GM12892 (cell line): ENCODE results near the gene KLHL28.

ENCODE experiments used
- DNase-seq: peaks from one replicate; pipeline ENCODE4 v3.0.0; 2011; ENCODE audit not compliant: insufficient read length
- FAIRE-seq: peaks from 2 replicates; lab custom pipeline; 2011; peaks lifted over from hg19 to GRCh38; lab: Jason Lieb, UNC
- POLR2A ChIP-seq: IDR thresholded peaks from 2 replicates; pipeline ENCODE4 v1.6.1; 2011; ENCODE audit warnings: low read depth, low read length, control low read depth
- POLR2AphosphoS5 ChIP-seq: IDR thresholded peaks from 2 replicates; pipeline ENCODE4 v1.6.1; 2011; ENCODE audit warnings: low read depth, low read length, control low read depth
- TAF1 ChIP-seq: IDR thresholded peaks from 2 replicates; pipeline ENCODE4 v1.6.1; 2011; ENCODE audit warnings: low read depth, mild to moderate bottlenecking, control low read depth, low read length, borderline replicate concordance

The KLHL28 gene

DNA sequence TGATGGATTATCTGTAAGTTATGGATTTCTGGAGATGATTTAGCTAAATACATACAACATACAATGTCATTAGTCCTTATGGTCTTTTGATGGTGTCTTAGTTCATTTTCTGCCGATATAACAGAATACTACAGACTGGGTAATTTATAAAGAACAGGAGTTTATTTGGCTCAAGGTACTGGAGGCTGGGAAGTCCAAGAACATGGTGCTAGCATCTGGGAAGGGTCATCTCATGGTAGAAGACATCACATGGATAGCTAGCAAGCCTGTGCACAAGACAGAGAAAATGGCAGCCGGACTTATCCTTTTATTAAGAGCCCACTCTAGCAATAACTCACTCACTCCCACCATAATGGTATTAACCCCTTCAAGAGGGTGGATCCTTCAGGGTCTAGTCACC, 24.2 kb downstream of the KLHL28 start:
- TF ChIP-seq POLR2AphosphoS5 (no peak), TAF1 (no peak), POLR2A (no peak)
- no peak for FAIRE-seq
- no peak for DNase-seq

DNA sequence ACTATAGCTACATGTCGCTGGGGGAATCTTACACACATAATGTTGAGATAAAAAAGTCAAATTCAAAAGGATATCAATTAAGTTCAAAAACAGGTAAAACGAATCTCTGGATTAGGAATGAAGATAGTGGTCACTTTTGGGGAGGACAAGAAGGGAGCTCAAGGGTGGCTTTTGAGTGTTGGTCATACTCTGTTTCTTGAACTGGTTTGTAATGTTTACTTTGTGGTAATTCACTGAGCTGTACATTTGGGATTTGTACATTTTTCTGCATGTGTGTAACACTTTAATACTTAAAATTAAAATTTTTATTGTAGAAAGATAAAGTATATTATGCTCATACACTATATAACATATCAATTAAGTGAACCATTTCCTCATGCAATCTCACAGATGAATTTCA, 26.6 kb downstream of the KLHL28 start:
- TF ChIP-seq POLR2A, result no peak
- TF ChIP-seq POLR2AphosphoS5, result no peak
- no peak for TF ChIP-seq TAF1
- no peak for DNase-seq
- FAIRE-seq, result no peak

DNA sequence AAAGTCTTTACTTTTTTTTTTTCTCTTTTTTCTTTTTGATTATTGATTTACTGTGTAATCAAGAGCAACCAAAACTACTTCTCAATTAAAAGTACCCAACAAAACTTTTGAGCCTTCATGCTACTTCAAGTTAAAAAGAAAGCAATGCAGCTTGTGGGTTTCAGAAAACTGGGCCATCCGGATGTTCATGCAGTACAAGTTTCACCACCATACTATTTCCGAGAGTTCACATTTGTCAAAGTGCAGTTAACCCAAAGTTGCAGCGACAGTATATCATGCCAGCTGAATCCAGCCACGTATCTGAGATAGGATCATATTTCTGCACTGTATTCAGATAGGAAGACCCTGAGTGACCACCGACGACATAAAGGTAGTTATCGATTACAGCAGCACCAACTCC, 33.0 kb downstream of the KLHL28 start:
- TF ChIP-seq POLR2AphosphoS5 (no peak), TAF1 (no peak), POLR2A (no peak)
- DNase-seq (no peak), FAIRE-seq (no peak)

DNA sequence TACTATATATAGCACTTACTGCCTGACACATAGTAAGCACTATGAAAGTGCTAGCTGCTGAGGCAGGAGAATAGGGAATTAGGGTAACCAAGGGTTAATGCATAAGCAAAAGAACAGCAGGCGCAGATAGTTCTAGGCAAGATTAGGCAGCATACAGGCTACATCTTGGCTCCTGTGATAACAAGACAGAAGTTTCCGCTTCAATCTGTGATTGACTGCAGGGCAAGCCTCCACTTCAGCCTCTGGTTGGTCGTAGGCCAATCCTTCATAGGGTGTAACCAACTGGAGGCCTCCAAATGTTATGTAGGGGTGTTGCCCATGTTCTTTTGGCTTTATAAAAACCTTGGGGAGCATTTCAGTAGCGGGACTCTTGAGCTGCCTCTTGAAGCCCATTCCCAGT, 46.9 kb downstream of the KLHL28 start:
- DNase-seq (no peak), FAIRE-seq (no peak)
- no peak for TF ChIP-seq POLR2A
- TF ChIP-seq POLR2AphosphoS5, result no peak
- no peak for TF ChIP-seq TAF1

DNA sequence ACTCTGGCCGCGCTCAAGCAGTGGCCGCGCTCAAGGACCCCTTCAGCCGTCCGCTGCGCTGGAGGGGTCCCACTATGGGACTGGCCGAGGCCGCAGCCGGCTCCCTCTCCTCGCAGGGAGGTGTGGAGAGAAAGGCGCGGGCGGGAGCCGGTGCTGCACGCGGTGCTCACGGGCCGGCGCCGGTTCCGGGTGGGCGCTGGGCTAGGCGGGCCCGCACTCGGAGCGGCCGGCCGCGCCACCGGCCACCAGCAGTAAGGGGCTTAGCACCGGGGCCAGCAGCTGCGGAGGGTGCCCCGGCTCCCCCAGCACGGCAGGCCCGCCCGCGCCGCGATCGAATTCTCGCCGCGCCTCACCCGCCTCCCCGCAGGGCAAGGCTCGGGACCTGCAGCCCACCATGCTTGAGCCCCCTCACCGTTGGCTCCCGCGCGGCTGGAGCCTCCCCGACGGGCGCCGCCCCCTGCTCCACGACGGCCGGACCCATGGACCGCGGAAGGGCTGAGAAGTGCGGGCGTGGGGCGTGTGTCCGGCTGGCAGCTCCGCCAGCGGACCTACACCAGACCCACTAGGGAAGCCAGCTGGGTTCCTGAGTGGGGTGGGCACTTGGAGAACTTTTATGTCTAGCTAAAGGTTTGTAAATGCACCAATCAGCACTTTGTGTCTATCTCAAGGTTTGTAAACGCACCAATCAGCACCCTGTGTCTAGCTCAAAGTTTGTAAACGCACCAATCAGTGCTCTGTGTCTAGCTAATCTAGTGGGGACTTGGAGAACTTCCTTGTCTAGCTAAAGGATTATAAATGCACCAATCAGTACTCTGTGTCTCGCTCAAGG, 49.5 kb downstream of the KLHL28 start:
- DNase-seq, result no peak

DNA sequence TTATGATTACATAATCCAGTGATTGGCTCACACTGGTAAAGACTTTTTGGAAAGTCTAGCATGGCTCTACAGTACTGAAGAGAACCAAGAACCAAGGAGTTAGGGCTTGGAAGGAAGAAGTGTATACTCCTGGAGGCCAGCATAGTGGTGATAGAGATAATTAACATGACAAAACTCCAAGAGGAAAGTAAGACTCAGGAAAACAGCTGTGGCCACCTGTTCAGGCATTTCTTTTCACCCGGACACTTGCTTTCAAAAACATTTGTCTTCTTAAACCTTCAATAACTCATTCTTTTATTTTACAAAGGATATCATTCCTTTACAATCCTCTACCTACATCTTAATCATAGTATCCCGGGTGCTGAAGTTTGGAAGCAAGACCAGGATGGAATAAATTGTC, 50.9 kb downstream of the KLHL28 start:
- no peak for TF ChIP-seq TAF1
- no peak for TF ChIP-seq POLR2AphosphoS5
- TF ChIP-seq POLR2A, result no peak
- DNase-seq (no peak), FAIRE-seq (no peak)

More for the DNA sequence above, 49.5 kb downstream of the KLHL28 start:
- TF ChIP-seq TAF1 (no peak), POLR2A (no peak), POLR2AphosphoS5 (no peak)
- no peak for FAIRE-seq

DNA sequence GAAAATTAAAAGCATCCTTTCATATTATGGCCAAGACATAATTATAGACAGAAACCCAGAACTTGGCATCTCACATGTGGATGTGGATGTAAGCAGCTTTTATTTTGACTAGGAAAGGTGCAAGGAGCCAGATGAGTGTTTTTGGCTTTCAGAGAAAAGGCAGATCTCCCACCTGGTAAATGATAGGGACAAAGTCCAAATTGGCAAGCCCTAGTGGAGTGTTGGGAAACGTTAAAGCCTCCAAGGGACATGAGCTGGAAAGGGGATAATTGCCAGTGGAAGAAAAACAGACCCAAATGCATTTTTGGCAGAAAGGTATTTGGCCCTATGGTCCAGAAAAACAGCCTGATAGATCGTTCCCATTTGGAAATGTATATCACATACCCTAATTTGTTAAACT, 60.1 kb downstream of the KLHL28 start:
- no peak for FAIRE-seq
- TF ChIP-seq POLR2AphosphoS5 (no peak), POLR2A (no peak), TAF1 (no peak)
- DNase-seq, result no peak

DNA sequence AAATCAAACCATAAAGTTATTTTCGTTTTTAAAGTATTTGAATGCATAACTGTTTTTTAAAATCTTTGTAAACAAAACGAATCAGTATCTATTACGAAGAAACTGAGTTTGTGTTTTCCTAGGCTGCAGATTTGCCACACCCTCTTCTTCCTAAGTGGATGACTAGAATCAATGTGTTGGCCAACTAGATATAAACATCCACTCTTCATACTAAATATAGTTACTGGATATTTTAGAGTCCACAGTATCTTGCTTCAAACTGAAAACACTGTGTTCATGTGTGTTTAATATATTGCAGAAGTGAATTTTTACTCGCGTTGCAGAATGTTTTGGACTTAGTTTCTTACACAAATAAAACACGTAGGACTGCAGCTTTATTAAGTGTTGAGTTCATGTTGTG, 63.2 kb downstream of the KLHL28 start:
- TF ChIP-seq POLR2A (no peak), POLR2AphosphoS5 (no peak), TAF1 (no peak)
- FAIRE-seq (peak; percentile 56), DNase-seq (no peak)

DNA sequence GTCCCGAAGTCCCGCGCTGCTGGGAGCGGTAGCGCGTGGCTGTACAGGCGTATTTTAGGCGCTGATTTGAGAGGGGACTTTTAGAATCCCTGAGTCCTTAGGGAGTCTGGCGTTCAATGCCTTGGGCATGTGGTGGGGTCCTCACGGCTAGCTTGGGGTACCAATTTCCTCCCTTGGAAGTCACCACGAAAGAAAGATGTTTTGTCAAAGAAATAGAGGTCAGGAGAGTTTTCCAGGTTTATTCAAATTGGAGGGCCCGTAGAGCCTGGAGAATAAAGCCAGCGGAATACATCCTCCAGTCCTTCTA, 63.9 kb downstream of the KLHL28 start:
- TF ChIP-seq POLR2AphosphoS5 (0 out of 2 replicates have a peak, but pooled peaks have one; percentile 25), POLR2A (no peak), TAF1 (no peak)
- FAIRE-seq (no peak), DNase-seq (no peak)

DNA sequence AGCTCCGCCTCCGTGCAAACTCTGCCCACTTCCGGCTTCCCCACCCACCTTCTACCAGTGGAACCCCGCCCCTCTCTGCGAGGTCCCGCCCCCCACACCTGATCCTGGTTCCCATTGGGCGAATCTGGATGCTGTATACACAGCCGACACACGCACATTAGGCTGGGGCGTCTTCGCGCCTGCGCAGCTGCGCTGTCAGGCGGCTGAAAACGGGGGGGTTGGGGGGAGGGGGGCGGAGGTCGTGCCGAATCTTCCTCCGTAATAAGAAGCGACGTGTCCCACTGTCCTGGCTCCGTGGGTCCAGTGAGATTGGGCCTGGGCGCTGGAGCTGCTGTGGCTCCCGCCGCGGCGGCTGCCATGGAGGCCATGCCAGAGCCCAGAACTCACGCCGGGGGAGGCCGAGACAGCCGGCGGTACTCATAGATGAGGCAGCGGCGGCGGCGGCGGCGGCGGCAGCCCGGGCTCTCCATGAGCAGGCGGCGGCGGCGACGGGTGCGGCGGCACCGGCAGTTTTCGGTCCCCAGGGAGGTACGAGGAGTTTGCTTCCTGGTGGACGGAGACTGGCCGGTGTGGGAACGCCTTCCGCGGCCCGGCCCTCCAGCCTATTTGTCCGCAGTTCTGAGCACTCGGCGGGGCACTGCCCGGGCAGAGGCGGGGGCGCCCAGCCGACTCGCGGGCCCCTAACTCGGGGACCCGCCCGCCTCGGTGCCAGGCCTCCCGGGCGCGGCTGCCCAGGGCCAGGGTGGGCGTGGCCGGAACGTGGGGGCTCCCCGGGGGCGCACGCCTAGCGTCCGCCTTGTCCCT, 64.5 kb downstream of the KLHL28 start:
- FAIRE-seq (peak; percentile 99), DNase-seq (peak; percentile 78)
- TF ChIP-seq POLR2AphosphoS5 (peak; percentile 54; the same call in 1 of the 2 replicates), TAF1 (no peak), POLR2A (peak; percentile 31; the same call in 1 of the 2 replicates)

DNA sequence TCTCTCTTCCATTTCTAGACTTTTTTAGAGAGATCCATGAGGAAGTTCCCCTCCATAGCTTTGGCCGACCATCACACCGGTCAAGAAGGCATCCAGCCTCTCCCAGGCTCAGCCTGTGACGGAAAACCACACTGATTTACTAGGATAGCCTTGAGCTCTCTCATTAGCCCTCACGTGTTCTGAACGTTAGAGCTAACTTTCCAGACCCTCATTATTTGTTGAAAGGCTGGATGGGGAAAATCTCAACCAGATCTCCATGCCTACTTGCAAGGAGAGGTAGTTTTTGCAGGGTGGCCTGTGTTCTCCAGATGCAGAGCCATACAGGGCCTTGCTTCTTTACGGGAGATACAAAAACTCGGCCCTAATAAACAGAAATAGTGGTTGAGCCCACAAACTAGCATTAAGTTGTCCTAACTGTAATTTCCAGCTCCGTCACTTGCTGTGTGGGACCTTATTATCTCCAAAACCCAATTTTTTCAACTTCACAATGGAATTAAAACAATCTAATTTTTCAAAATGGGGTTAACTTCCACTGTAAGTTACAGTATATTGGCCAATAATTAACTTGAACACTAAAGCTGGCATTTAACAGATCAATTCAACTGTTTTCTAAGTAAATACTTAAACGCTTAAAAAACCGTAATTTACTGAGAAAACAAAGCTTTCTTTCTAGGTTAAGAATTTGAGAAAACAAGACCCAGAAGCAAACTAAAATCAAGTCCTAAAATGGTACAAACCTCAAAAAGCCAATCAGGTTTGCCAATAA, 65.3 kb downstream of the KLHL28 start:
- no peak for DNase-seq
- TF ChIP-seq POLR2AphosphoS5 (no peak), TAF1 (no peak), POLR2A (no peak)
- no peak for FAIRE-seq
